Transverse colon (tissue), 4 donors: Measurements from ENCODE around the gene MYOCD. TPM values are rescaled to one million over a fixed set of nuclear protein-coding genes. Genes with fewer than 3 reads are reported as not detected.
"Not testable (repeated sequence)": the region's sequence is repeated elsewhere in the genome, so short reads cannot be mapped to it uniquely, and the experiment has no call there.

Experiments used
- DNase-seq: peaks from one replicate; pipeline ENCODE4 v3.0.0-alpha.2; 2019
- H3K27ac ChIP-seq, 4 donors: fragments of 200-600 bp; sonication (generic); 2 replicates each; pipeline ENCODE4 v1.5.1; 2016 to 2018; ENCODE audit warnings: inconsistent platforms in 4 of 4
- H3K27me3 ChIP-seq: fragments of 200-600 bp; sonication (generic); 2 replicates; pipeline ENCODE4 v1.5.1; 2017; ENCODE audit warnings: inconsistent platforms
- H3K36me3 ChIP-seq, 4 donors: fragments of 200-600 bp; sonication (generic); 2 replicates each; pipeline ENCODE4 v1.5.1; 2017 to 2019; ENCODE audit warnings: inconsistent platforms in 4 of 4
- H3K4me1 ChIP-seq, 4 donors: fragments of 200-600 bp; sonication (generic); 2 replicates each; pipeline ENCODE4 v1.5.1; 2017 to 2020; ENCODE audit warnings: inconsistent platforms in 4 of 4
- H3K4me3 ChIP-seq, 4 donors: fragments of 200-600 bp; sonication (generic); 1 replicate in 1 of 4; 2 replicates in 3 of 4; pipeline versions ENCODE4 v1.5.1 to v1.6.1; 2017 to 2019; ENCODE audit warnings: inconsistent platforms in 4 of 4
- H3K9me3 ChIP-seq, 2 donors: fragments of 200-600 bp; sonication (generic); 2 replicates each; pipeline ENCODE4 v1.5.1; 2017 to 2019; ENCODE audit warnings: inconsistent platforms in 2 of 2
- EP300 ChIP-seq: sonication (generic); formaldehyde crosslinking; IDR thresholded peaks from one replicate; pipeline ENCODE4 v1.6.1; 2017; ENCODE audit warnings: antibody characterized with exemption, low read depth
- POLR2A ChIP-seq: fragments of 450-650 bp; IDR thresholded peaks from one replicate; pipeline ENCODE4 v1.6.1; 2016; ENCODE audit warnings: antibody characterized with exemption, mild to moderate bottlenecking, moderate library complexity
- POLR2AphosphoS5 ChIP-seq, 3 donors: sonication (generic); formaldehyde crosslinking; IDR thresholded peaks; one replicate each; pipeline ENCODE4 v1.6.1; 2016; ENCODE audit warnings: antibody characterized with exemption in 3 of 3
- WGBS, 2 donors: methylation state at CpG; one replicate each; pipeline ENCODE4 v1.1.5; 2018; ENCODE audit warnings: low coverage in 1 of 2; 5-methylcytosine and 5-hydroxymethylcytosine counted together
- in situ Hi-C, 4 donors: fragments of 200-750 bp; cut with MboI; loops; one replicate each; pipeline versions ENCODE4 v1.15.0 to v1.15.1; 2017; ENCODE audit warnings: low sequenced_read_pairs in 3 of 4, low pct_ligation_motif_present in 1 of 4, low pct_unique_long_range_greater_than_20kb in 1 of 4
- intact Hi-C: fragments of 100-400 bp; cut with DNase I; formaldehyde crosslinking; loops from one replicate; pipeline ENCODE4 v1.15.1; 2023; ENCODE audit warnings: low total_unique reads
- total RNA-seq, 4 donors: library from RNA; depleted of rRNA; stranded (reverse); fragments of >200 nt; gene quantifications; one replicate each; pipeline ENCODE4 v1.1.0, GENCODE V29; 2016
- TF ChIP-seq, protein P1 (sequence below), 5 experiments: fragments of 200-600 bp in 3 of 5; fragments of 450-650 bp in 2 of 5; sonication (generic) in 3 of 5; IDR thresholded peaks; 1 replicate in 2 of 5; 2 replicates in 3 of 5; pipeline ENCODE4 v1.5.1; 2016 to 2017; ENCODE audit warnings: antibody characterized with exemption in 5 of 5, inconsistent platforms in 3 of 5, mild to moderate bottlenecking in 2 of 5, moderate library complexity in 1 of 5

MYOCD gene
- total RNA-seq, 4 donors from 2014 or later = 15.9 to 59.1 (median 35.0) TPM

DNA sequence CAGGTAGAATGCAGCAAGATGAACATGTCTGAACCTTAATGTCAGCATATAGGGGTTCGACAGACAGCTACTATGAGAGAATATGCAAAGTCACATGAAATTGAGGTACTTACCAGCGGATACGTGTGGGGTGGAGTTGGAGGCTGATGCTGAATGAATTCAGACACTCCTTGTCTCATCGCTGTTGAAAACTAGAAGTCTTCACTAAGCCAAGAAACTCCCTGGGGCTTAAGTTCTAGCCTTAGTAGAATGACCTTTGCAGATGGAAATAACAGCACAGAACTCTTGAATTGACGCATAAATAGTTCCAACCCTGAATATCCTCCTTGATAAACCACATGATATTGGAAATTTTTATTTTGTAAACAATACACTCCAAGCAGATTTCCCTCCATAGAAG, 32.9 kb upstream of the MYOCD start:
- Histone ChIP-seq H3K36me3 (no peaks in the 10 kb centered on the region), H3K9me3 (no peaks in the 10 kb centered on the region), H3K27ac (no peak overlapping the region), H3K27me3 (no peaks in the 10 kb centered on the region), H3K4me3 (no peak overlapping the region), H3K4me1 (no peaks in the 10 kb centered on the region)
- in situ Hi-C loops = no loop called here
- WGBS, 2 donors = 79 to 90% methylated on average over 5 of the region's 5 CpGs
- no peak for DNase-seq
- intact Hi-C loops = no loop called here
- TF ChIP-seq POLR2A = no peak
- TF ChIP-seq POLR2AphosphoS5 (IDR thresholded peaks at IDR 0.05) = no peak
- no peak for TF ChIP-seq EP300
- TF ChIP-seq, protein P1, sequence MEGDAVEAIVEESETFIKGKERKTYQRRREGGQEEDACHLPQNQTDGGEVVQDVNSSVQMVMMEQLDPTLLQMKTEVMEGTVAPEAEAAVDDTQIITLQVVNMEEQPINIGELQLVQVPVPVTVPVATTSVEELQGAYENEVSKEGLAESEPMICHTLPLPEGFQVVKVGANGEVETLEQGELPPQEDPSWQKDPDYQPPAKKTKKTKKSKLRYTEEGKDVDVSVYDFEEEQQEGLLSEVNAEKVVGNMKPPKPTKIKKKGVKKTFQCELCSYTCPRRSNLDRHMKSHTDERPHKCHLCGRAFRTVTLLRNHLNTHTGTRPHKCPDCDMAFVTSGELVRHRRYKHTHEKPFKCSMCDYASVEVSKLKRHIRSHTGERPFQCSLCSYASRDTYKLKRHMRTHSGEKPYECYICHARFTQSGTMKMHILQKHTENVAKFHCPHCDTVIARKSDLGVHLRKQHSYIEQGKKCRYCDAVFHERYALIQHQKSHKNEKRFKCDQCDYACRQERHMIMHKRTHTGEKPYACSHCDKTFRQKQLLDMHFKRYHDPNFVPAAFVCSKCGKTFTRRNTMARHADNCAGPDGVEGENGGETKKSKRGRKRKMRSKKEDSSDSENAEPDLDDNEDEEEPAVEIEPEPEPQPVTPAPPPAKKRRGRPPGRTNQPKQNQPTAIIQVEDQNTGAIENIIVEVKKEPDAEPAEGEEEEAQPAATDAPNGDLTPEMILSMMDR (IDR thresholded peaks at IDR 0.05) = no peak

DNA sequence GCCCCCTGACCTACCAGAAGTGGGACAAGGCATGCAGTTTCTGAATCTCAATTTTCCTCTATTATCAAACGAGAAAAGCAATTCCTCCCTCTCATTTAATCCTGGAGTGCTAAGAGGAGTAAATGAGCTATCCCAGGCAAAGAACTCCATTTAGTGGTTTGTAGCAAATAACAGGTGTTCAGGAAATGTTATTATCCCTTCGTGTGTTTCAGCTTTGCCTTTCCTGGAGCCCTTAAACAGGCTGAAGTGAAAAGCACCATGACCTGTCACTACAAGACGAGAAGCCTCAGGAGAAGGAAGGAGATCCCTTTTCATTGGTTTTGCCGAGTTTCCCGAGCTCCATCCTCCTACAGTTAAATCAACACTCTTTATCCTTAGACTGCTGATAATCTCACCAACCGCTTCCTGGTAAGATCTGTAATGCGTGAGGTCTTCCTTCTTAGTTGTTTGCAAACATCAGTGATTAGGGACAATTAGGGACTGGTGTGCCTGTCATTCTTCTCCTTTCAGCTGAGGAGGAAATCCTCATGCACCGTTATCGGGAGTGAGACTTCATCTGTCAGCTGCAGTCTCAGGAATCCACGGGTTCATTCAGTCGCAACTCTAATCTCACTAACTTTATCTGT, 30.8 kb upstream of the MYOCD start:
- Histone ChIP-seq H3K36me3 (no peaks in the 10 kb centered on the region), H3K27me3 (no peaks in the 10 kb centered on the region), H3K27ac (no peak overlapping the region), H3K4me1 (no peaks in the 10 kb centered on the region), H3K4me3 (no peak overlapping the region), H3K9me3 (no peaks in the 10 kb centered on the region)
- no peak for TF ChIP-seq POLR2AphosphoS5 (IDR thresholded peaks at IDR 0.05)
- TF ChIP-seq EP300 = no peak
- TF ChIP-seq, protein P1 (IDR thresholded peaks at IDR 0.05) = no peak
- TF ChIP-seq POLR2A = no peak
- DNase-seq = no peak
- 9 to 39% methylated on average over 7 to 11 of the region's 11 CpGs for WGBS, 2 donors
- intact Hi-C loops = no loop called here
- in situ Hi-C loops = no loop called here

DNA sequence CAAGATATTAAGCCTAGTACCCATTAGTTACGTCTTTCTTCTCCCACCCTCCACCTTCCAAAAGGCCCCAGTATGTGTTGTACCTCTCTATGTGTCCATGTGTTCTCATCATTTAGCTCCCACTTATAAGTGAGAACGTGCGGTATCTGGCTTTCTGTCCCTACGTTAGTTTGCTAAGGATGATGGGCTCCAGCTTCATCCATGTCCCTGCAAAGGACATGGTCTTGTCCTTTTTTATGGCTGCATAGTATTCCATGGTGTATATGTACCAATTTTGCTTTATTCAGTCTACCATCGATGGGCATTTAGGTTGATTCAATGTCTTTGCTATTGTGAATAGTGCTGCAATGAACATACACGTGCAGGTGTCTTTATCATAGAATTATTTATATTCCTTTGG, 29.7 kb upstream of the MYOCD start:
- WGBS, 2 donors = 86 to 91% methylated on average over 5 to 6 of the region's 6 CpGs
- H3K4me1 ChIP-seq, intact Hi-C loops, H3K27me3 ChIP-seq, DNase-seq, in situ Hi-C loops, H3K36me3 ChIP-seq, H3K27ac ChIP-seq, H3K9me3 ChIP-seq, H3K4me3 ChIP-seq: not testable (repeated sequence)

DNA sequence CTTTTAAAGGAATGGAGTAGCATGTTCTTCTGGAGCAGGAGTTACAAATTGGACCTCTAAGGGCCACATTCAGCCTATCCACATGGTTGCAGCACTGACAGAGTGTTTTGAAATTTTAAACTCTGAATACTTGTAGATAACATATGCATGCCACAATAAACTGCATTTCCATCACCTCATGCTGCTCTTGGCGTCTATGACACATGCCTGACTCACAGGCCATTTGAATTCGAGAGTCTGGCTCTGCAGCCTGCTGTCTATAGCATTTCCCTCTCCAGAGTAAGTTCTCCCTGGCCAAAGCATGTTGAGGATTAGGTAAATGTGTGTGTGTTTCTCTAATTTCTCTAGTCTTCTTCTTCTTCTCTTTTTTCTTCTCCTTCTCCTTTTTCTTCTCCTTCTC, 28.7 kb upstream of the MYOCD start:
- Histone ChIP-seq H3K4me1 (no peaks in the 10 kb centered on the region), H3K4me3 (no peak overlapping the region), H3K36me3 (no peaks in the 10 kb centered on the region), H3K27ac (no peak overlapping the region), H3K9me3 (no peaks in the 10 kb centered on the region), H3K27me3 (no peaks in the 10 kb centered on the region)
- TF ChIP-seq POLR2AphosphoS5 (IDR thresholded peaks at IDR 0.05) = no peak
- TF ChIP-seq, protein P1 (IDR thresholded peaks at IDR 0.05) = no peak
- in situ Hi-C loops (no loop called here), intact Hi-C loops (no loop called here)
- 43 to 93% methylated on average over 2 of the region's 2 CpGs for WGBS, 2 donors
- no peak for DNase-seq
